BLaER1 (cell line): ENCODE measurements around the gene NOL3.
"Not testable (repeated sequence)": the region's sequence is repeated elsewhere in the genome, so short reads cannot be mapped to it uniquely, and the experiment has no call there.

ENCODE experiments used
- H3K27ac ChIP-seq: shearing (Covaris generic); formaldehyde crosslinking; 2 replicates; pipeline ENCODE4 v1.8.1; 2022
- H3K27me3 ChIP-seq: shearing (Covaris generic); formaldehyde crosslinking; 2 replicates; pipeline ENCODE4 v1.8.1; 2022
- H3K36me3 ChIP-seq: shearing (Covaris generic); formaldehyde crosslinking; 2 replicates; pipeline ENCODE4 v1.8.1; 2022
- H3K4me1 ChIP-seq: shearing (Covaris generic); formaldehyde crosslinking; 2 replicates; pipeline ENCODE4 v1.8.1; 2022
- H3K4me2 ChIP-seq: shearing (Covaris generic); formaldehyde crosslinking; 2 replicates; pipeline ENCODE4 v1.8.1; 2022
- H3K4me3 ChIP-seq: shearing (Covaris generic); formaldehyde crosslinking; 2 replicates; pipeline ENCODE4 v1.8.1; 2022
- H3K9ac ChIP-seq: shearing (Covaris generic); formaldehyde crosslinking; 2 replicates; pipeline ENCODE4 v1.8.1; 2022
- H3K9me3 ChIP-seq: shearing (Covaris generic); formaldehyde crosslinking; 2 replicates; pipeline ENCODE4 v1.8.1; 2022
- H4K20me1 ChIP-seq: shearing (Covaris generic); formaldehyde crosslinking; 2 replicates; pipeline ENCODE4 v1.8.1; 2022
- Cebpa-rat ChIP-seq: shearing (Covaris generic); IDR thresholded peaks from 2 replicates; pipeline ENCODE4 v1.8.1; 2022

Gene NOL3

DNA sequence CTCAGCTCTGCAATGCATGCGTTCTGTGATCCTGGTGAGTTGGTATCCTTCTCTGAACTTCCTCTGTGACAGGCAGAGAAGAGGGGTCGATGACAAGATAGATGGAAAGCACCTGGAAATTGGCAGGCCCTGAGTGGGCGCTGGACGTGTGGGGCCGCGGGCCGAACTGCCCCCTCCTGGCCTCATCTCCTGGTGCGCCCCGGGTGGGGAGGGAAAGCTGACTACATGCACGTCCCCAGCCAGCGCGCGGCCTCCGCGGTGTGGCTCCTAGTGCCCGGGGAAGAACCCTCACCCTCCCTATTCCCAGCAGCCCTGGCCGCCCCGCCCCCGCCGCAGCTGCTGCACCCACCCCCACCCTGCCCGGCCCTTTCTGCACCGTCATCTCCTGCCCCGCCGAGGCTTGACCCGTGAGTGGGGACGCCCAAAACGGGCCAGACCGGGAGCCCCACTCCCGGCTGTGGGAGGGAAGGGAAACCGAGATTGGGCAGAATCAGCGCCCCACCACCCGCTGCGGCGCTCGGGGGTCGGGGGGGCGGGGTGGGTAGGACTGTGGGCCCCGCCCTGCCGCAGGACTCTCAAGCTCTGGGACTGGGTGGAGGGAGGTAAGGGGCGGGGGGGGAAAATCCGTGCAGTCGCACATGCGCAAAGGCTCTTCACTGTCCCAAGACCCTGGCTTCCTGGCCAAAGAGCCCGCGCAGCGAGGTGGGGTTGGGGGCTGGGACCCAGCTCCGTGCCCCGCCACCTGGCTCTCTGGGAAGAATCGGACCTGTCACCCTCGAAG lies at the start of gene NOL3:
Gene NOL3 (plus strand): TSS at position 371 of the 781 bp plus-strand sequence.
- Histone ChIP-seq H3K9ac (peak within 1 kb of the TSS; percentile 68), H4K20me1 (peaks cover 5% of the 10 kb centered on the region), H3K4me1 (peaks cover 69% of the 10 kb centered on the region), H3K4me2 (peak within 1 kb of the TSS; percentile 98), H3K27ac (peak within 1 kb of the TSS; percentile 72), H3K4me3 (peak within 1 kb of the TSS; percentile 68), H3K27me3 (peaks cover 36% of the 10 kb centered on the region), H3K9me3 (no peaks in the 10 kb centered on the region), H3K36me3 (no peaks in the 10 kb centered on the region)
- TF ChIP-seq Cebpa-rat, result no peak

DNA sequence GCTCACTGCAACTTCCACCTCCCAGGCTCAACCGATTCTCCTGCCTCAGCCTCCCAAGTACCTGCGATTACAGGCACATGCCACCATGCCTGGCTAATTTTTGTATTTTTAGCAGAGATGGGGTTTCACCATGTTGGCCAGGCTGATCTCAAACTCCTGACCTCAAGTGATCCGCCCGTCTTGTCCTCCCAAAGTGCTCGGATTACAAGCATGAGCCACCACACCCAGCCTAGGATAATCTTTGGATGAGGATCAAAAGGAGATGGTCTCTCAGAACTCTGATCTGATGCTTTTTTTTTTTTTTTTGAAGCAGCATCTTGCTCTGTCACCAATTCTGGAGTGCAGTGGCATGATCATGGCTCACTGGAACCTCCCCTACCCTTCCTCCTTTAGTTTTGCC lies 47.5 kb upstream of the NOL3 start:
- not testable (repeated sequence) for H3K9ac ChIP-seq, H3K27me3 ChIP-seq, H3K4me3 ChIP-seq, H3K27ac ChIP-seq, H3K9me3 ChIP-seq, H3K4me1 ChIP-seq, H3K4me2 ChIP-seq
- Histone ChIP-seq H3K36me3 (peaks cover 93% of the 10 kb centered on the region), H4K20me1 (peaks cover 36% of the 10 kb centered on the region)

DNA sequence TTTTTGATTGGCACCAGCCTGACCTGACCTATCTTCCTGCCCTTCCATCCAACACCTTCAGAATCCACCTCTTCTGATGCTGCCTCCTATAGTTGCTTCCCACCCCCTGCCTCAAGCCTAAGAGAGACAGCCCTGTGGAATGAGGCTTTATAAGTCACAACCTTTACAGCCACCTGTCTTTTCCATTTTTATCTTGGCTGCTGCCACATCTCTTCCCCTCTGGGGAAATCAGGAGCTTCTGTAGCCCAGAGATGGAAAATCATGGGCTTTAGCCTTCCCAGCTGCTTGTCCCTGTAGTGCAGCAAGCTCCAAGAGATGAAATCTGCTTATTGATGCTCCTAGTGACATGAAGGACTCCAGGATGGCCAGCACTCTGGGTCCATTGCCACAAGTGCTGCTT lies 41.9 kb upstream of the NOL3 start:
- TF ChIP-seq Cebpa-rat, result no peak
- Histone ChIP-seq H3K4me3 (no peak overlapping the region), H3K9me3 (no peaks in the 10 kb centered on the region), H3K27ac (no peak overlapping the region), H3K27me3 (no peaks in the 10 kb centered on the region), H3K4me2 (no peak overlapping the region), H3K9ac (no peak overlapping the region), H3K36me3 (peaks cover 95% of the 10 kb centered on the region), H3K4me1 (no peaks in the 10 kb centered on the region), H4K20me1 (peaks cover 31% of the 10 kb centered on the region)

DNA sequence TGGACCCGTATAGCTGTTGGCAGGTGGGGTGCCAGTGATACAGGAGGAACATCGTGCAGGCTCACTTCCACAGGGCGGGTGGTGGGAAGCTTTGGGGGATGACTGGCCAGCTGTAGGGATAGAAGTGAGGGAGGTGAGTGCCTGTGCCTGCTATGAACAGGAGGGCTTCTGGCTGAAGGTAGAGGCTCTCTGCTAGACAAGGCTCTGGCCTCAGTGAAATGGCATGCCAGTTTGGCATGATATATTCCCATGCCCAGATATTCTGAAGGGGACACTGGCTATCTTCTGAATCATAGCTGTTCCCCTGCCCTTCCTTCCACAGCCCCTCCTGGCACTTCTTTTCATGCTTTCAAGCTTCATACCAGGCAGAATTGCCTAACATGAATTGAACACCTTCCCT lies 41.5 kb upstream of the NOL3 start:
- Histone ChIP-seq H3K4me1 (no peaks in the 10 kb centered on the region), H3K9ac (no peak overlapping the region), H3K27ac (no peak overlapping the region), H3K27me3 (no peaks in the 10 kb centered on the region), H3K4me2 (no peak overlapping the region), H4K20me1 (peaks cover 31% of the 10 kb centered on the region), H3K9me3 (no peaks in the 10 kb centered on the region), H3K36me3 (peaks cover 95% of the 10 kb centered on the region), H3K4me3 (no peak overlapping the region)
- no peak for TF ChIP-seq Cebpa-rat

DNA sequence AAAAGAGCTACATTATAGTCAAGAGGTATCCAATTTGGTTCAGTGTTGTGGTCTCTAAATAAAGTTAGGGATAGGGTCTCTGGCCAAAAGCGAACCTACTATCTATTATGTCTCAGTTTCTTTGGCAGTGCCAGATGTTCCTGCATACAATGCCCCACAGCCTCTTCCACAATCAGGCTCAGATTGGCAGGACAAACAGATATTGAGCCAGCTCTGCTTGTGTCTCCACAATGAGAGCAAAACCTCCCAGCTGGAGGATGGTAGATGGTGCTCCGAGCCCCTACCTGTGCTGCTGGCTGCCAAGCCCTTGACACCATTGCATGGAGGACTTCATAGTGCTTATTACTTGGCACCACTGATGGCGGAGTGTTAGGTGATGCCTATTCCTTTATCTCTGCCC lies 40.9 kb upstream of the NOL3 start:
- Histone ChIP-seq H3K9me3 (no peaks in the 10 kb centered on the region), H3K27me3 (no peaks in the 10 kb centered on the region), H4K20me1 (peaks cover 27% of the 10 kb centered on the region), H3K4me1 (no peaks in the 10 kb centered on the region), H3K9ac (no peak overlapping the region), H3K4me3 (no peak overlapping the region), H3K36me3 (peaks cover 95% of the 10 kb centered on the region), H3K27ac (no peak overlapping the region), H3K4me2 (no peak overlapping the region)
- no peak for TF ChIP-seq Cebpa-rat

DNA sequence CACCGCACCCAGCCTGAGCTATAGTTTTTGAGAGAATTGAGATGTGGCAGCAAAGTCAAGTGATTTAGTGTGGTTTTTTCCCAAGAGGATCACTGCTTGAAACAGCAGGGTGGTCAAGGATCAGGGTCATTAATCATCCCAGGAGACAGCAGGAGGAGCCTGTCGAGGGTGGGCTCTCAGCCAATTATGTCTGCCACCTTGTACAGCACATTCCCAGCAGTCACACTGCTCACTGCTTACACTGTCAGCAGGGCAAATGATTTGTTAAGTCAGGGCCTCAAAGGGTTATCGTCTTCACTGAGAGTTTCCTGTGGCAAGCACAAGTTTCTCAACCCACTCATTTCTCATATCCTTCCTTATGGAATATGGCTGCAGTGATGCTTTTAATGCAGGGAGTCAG lies 32.7 kb upstream of the NOL3 start:
- Histone ChIP-seq H4K20me1 (no peaks in the 10 kb centered on the region), H3K9ac (no peak overlapping the region), H3K27me3 (no peaks in the 10 kb centered on the region), H3K36me3 (peaks cover 100% of the 10 kb centered on the region), H3K4me1 (no peaks in the 10 kb centered on the region), H3K27ac (no peak overlapping the region), H3K4me3 (no peak overlapping the region), H3K4me2 (no peak overlapping the region), H3K9me3 (no peaks in the 10 kb centered on the region)
- no peak for TF ChIP-seq Cebpa-rat

DNA sequence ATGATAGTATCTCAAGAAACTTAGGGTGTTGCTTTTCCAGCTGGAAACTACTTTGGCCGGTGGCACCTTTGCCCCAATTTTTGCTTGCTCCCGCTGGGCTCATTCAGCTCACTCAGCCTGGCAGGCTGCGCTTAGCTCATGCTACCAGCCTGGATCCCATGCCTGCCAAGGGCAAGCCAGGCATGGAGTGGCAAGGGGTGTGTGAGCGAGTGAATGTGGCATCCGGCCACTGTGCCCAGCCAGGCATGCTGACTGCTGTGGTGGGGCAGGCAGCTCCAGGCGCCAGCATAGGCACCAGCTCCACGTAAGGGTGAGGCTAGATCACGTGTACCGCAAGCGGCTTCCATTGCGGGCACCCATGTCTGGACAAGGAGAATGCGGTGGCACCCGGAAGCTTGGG lies 28.9 kb upstream of the NOL3 start:
- H3K9ac ChIP-seq, result no peak overlapping the region
- H3K27ac ChIP-seq, result no peak overlapping the region
- H3K4me2 ChIP-seq, result no peak overlapping the region
- peaks cover 100% of the 10 kb centered on the region for H3K36me3 ChIP-seq
- H3K27me3 ChIP-seq, result no peaks in the 10 kb centered on the region
- no peak for TF ChIP-seq Cebpa-rat
- H3K4me1 ChIP-seq, result no peaks in the 10 kb centered on the region
- peaks cover 20% of the 10 kb centered on the region; the same call in 1 of the 2 replicates for H4K20me1 ChIP-seq
- no peak overlapping the region for H3K4me3 ChIP-seq
- no peaks in the 10 kb centered on the region for H3K9me3 ChIP-seq

DNA sequence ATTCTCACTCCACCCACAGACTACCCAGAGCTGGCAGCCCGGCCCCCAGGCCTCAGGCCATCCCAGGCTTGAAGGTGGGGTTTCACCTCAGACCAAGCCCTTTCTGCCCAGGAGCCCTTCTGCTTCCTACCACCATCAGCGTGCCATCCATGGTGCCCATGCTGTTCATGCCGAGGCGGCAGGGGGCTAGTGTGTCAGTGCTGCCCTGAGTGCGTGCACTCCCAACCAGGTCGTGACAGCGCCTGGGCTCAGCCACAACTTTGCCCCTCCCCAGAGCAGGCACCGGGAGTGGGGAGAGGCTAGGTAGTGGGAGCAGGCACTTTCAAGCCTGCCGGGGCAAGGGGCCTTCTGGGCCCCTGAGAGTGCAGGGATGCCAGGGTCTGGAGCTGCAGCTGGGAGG lies 28.0 kb upstream of the NOL3 start:
- Histone ChIP-seq H3K9me3 (no peaks in the 10 kb centered on the region), H3K9ac (no peak overlapping the region), H3K36me3 (peaks cover 100% of the 10 kb centered on the region), H3K4me1 (no peaks in the 10 kb centered on the region), H3K27ac (no peak overlapping the region), H3K4me2 (no peak overlapping the region), H3K27me3 (no peaks in the 10 kb centered on the region), H4K20me1 (peaks cover 29% of the 10 kb centered on the region), H3K4me3 (no peak overlapping the region)
- no peak for TF ChIP-seq Cebpa-rat

DNA sequence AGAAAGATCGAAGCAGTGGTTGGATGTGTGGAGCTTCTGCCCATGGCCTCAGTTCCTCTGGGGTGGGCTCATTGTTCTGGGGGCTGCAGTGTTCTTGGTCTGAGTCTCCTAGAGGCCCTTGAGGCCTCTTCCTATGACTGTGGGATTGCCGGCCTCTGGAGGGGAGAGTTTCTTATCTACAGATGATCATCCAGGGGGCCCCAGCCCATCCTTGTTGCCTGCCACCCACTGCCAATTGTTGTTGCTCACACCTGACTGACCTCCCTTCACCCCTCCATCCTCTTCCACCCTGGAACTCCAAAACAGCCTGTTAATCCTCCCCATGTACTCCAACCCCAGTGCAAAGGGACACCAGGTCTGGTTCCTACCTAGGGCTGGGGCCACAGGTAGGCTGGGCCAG lies 25.4 kb upstream of the NOL3 start:
- Histone ChIP-seq H3K9ac (0 out of 2 replicates have a peak overlapping the region, but pooled peaks have one; percentile 10), H3K9me3 (peaks cover 6% of the 10 kb centered on the region; the same call in 1 of the 2 replicates), H3K27ac (no peak overlapping the region), H3K36me3 (peaks cover 100% of the 10 kb centered on the region), H3K4me3 (no peak overlapping the region), H3K4me1 (no peaks in the 10 kb centered on the region), H4K20me1 (peaks cover 55% of the 10 kb centered on the region), H3K27me3 (peaks cover 13% of the 10 kb centered on the region), H3K4me2 (no peak overlapping the region)
- no peak for TF ChIP-seq Cebpa-rat

DNA sequence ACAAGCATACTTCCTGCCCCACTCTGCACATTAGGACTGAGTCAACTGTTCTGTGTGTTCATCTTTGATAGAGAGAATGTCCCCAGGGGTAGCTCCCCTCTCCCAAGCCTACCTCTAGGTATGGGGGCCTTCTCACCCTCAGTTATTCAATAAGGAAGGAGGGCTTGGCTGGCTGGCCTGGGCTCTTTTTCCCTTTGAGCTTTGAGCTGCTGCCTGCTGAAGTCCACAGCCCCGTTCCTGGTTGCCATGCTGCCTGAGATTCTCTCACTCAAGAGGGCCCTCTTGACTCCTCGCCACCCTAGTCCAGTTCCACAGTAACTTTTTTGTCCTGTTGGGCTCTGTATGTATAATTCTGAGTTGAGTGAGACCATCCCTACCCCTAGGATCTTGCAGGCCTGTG lies 24.6 kb upstream of the NOL3 start:
- Histone ChIP-seq H3K4me2 (no peak overlapping the region), H3K27me3 (peaks cover 21% of the 10 kb centered on the region), H3K27ac (no peak overlapping the region), H3K4me1 (peaks cover 8% of the 10 kb centered on the region), H3K9me3 (peaks cover 6% of the 10 kb centered on the region; the same call in 1 of the 2 replicates), H3K4me3 (no peak overlapping the region), H3K9ac (no peak overlapping the region), H3K36me3 (peaks cover 96% of the 10 kb centered on the region), H4K20me1 (peaks cover 63% of the 10 kb centered on the region)
- TF ChIP-seq Cebpa-rat, result no peak
